Lower leg skin (tissue), 4 donors: ENCODE results near the gene DNAJC4. TPM values are rescaled to one million over a fixed set of nuclear protein-coding genes. Genes with fewer than 3 reads are reported as not detected.

Experiments used
- DNase-seq, 2 donors: peaks; one replicate each; pipeline ENCODE4 v3.0.0-alpha.2; 2019; ENCODE audit warnings: low spot score in 2 of 2
- H3K4me3 ChIP-seq: fragments of 200-600 bp; sonication (generic); 2 replicates; pipeline ENCODE4 v1.5.1; 2017; ENCODE audit warnings: mild to moderate bottlenecking, low read depth; ENCODE audit not compliant: poor library complexity, severe bottlenecking
- CTCF ChIP-seq, 3 donors: fragments of 450-650 bp; IDR thresholded peaks; one replicate each; pipeline ENCODE4 v1.5.1; 2016; ENCODE audit warnings: antibody characterized with exemption in 3 of 3, mild to moderate bottlenecking in 3 of 3, moderate library complexity in 2 of 3
- POLR2A ChIP-seq, 2 donors: fragments of 450-650 bp; IDR thresholded peaks; one replicate each; pipeline ENCODE4 v1.6.1; 2016 to 2017; ENCODE audit warnings: antibody characterized with exemption in 2 of 2, mild to moderate bottlenecking in 1 of 2, moderate library complexity in 1 of 2
- WGBS, 2 donors: methylation state at CpG; one replicate each; pipeline ENCODE4 v1.1.5; 2018; 5-methylcytosine and 5-hydroxymethylcytosine counted together
- intact Hi-C: fragments of 100-400 bp; cut with DNase I; formaldehyde crosslinking; loops from one replicate; pipeline ENCODE4 v1.15.0; 2023; ENCODE audit warnings: low total_unique reads
- total RNA-seq, 4 donors: library from RNA; depleted of rRNA; stranded (reverse); fragments of >200 nt; gene quantifications; one replicate each; pipeline ENCODE4 v1.1.0, GENCODE V29; 2016

Gene DNAJC4
- total RNA-seq, 4 donors from 2014 or later, result 19.2 to 37.6 (median 30.8) TPM

- no peak for DNase-seq
- H3K4me3 ChIP-seq, result no peak overlapping the region
- intact Hi-C loops, result no loop called here
- WGBS, 2 donors, result 87% methylated on average over 8 to 10 of the region's 10 CpGs
- TF ChIP-seq CTCF (IDR thresholded peaks at IDR 0.05), result no peak
- no peak for TF ChIP-seq POLR2A (IDR thresholded peaks at IDR 0.05)
Observed at GRCh38 chr11:64219755-64220154, 10.6 kb upstream of the DNAJC4 start.

GRCh38 chr11:64220271-64220670, 10.1 kb upstream of the DNAJC4 start:
- intact Hi-C loops, result no loop called here
- WGBS, 2 donors, result 83 to 88% methylated on average over 15 to 17 of the region's 17 CpGs
- no peak overlapping the region for H3K4me3 ChIP-seq
- no peak for DNase-seq
- TF ChIP-seq POLR2A (IDR thresholded peaks at IDR 0.05), result no peak
- no peak for TF ChIP-seq CTCF (IDR thresholded peaks at IDR 0.05)

GRCh38 chr11:64220798-64221197, 9.6 kb upstream of the DNAJC4 start:
- no peak for DNase-seq
- no peak for TF ChIP-seq CTCF (IDR thresholded peaks at IDR 0.05)
- TF ChIP-seq POLR2A (IDR thresholded peaks at IDR 0.05), result no peak
- no peak overlapping the region for H3K4me3 ChIP-seq
- 88 to 96% methylated on average over 9 to 10 of the region's 14 CpGs for WGBS, 2 donors
- intact Hi-C loops, result no loop called here

- H3K4me3 ChIP-seq, result no peak overlapping the region
- intact Hi-C loops, result no loop called here
- no peak for DNase-seq
- no peak for TF ChIP-seq POLR2A (IDR thresholded peaks at IDR 0.05)
- no peak for TF ChIP-seq CTCF (IDR thresholded peaks at IDR 0.05)
- 41 to 48% methylated on average over 9 of the region's 9 CpGs for WGBS, 2 donors
Observed at GRCh38 chr11:64222651-64223000, 7.7 kb upstream of the DNAJC4 start.

GRCh38 chr11:64223001-64223651, 7.2 kb upstream of the DNAJC4 start:
- intact Hi-C loops, result no loop called here
- no peak overlapping the region for H3K4me3 ChIP-seq
- TF ChIP-seq CTCF (IDR thresholded peaks at IDR 0.05) (no peak), POLR2A (IDR thresholded peaks at IDR 0.05) (no peak)
- DNase-seq, result peak in 1 of 2 donors; percentile 85
- WGBS, 2 donors, result 55 to 68% methylated on average over 22 to 24 of the region's 24 CpGs
